Stimulated activated CD4-positive, alpha-beta T cell treated with anti-CD3 and anti-CD28 coated beads, Interleukin-12 subunit alpha, Interleukin-12 subunit beta, amount 100 ng/mL, for 48 hours (primary cell): Measurements from ENCODE around the gene TNRC6B.
A peak's percentile ranks its signal among the peaks of the same experiment; 100 is the strongest.
"Not testable (repeated sequence)": the region's sequence is repeated elsewhere in the genome, so short reads cannot be mapped to it uniquely, and the experiment has no call there.

Experiments
- DNase-seq, 3 donors: peaks; one replicate each; pipeline ENCODE4 v3.0.0-alpha.2; 2020; ENCODE audit warnings: low read depth in 2 of 3, low spot score in 1 of 3

TNRC6B gene

GRCh38 chr22:40281717-40282116 lies 104.0 kb downstream of the TNRC6B start:
- no peak for DNase-seq

- no peak for DNase-seq
These were observed 107.8 kb downstream of the TNRC6B start for GRCh38 chr22:40285513-40285912.

GRCh38 chr22:40289991-40290459 lies 112.3 kb downstream of the TNRC6B start:
- DNase-seq: peak; percentile 38 to 51 (median 42)

GRCh38 chr22:40290516-40290915 lies 112.8 kb downstream of the TNRC6B start:
- no peak for DNase-seq

GRCh38 chr22:40294696-40295095 lies 117.0 kb downstream of the TNRC6B start:
- no peak for DNase-seq

GRCh38 chr22:40300316-40300715 lies 122.6 kb downstream of the TNRC6B start:
- DNase-seq: no peak

GRCh38 chr22:40300884-40301672 lies 123.4 kb downstream of the TNRC6B start:
- DNase-seq: no peak

GRCh38 chr22:40302149-40302548 lies 124.4 kb downstream of the TNRC6B start:
- no peak for DNase-seq

GRCh38 chr22:40305625-40306024 lies 127.9 kb downstream of the TNRC6B start:
- no peak for DNase-seq

GRCh38 chr22:40308999-40309573 lies 131.4 kb downstream of the TNRC6B start:
- no peak for DNase-seq

GRCh38 chr22:40309631-40310030 lies 131.9 kb downstream of the TNRC6B start:
- no peak for DNase-seq

GRCh38 chr22:40310081-40310767 lies 132.5 kb downstream of the TNRC6B start:
- no peak for DNase-seq

- no peak for DNase-seq
These were observed 133.0 kb downstream of the TNRC6B start for GRCh38 chr22:40310768-40311120.

GRCh38 chr22:40311646-40312045 lies 133.9 kb downstream of the TNRC6B start:
- DNase-seq: not testable (repeated sequence)

- no peak for DNase-seq
These were observed 134.3 kb downstream of the TNRC6B start for GRCh38 chr22:40312050-40312449.

GRCh38 chr22:40313007-40313406 lies 135.3 kb downstream of the TNRC6B start:
- DNase-seq: no peak

GRCh38 chr22:40314041-40314440 lies 136.3 kb downstream of the TNRC6B start:
- DNase-seq: no peak

GRCh38 chr22:40320687-40321086 lies 143.0 kb downstream of the TNRC6B start:
- no peak for DNase-seq

- DNase-seq: no peak
These were observed 144.3 kb downstream of the TNRC6B start for GRCh38 chr22:40322021-40322420.

GRCh38 chr22:40322818-40323447 lies 145.2 kb downstream of the TNRC6B start:
- no peak for DNase-seq

GRCh38 chr22:40323681-40324171 lies 146.0 kb downstream of the TNRC6B start:
- DNase-seq: no peak
